Nephron (organoid): ENCODE measurements around the gene NME8.
"Not testable (repeated sequence)": the region's sequence is repeated elsewhere in the genome, so short reads cannot be mapped to it uniquely, and the experiment has no call there.

Experiments used
- H3K27ac Mint-ChIP-seq, 3 experiments: 2 replicates each; pipeline ENCODE4 v1.8.0; 2020; ENCODE audit warnings: mixed read lengths in 3 of 3, mild to moderate bottlenecking in 2 of 3, moderate library complexity in 1 of 3
- H3K27me3 Mint-ChIP-seq: 2 replicates; pipeline ENCODE4 v1.8.0; 2021; ENCODE audit warnings: low read depth, mild to moderate bottlenecking, moderate library complexity, mixed read lengths
- H3K36me3 Mint-ChIP-seq: 2 replicates; pipeline ENCODE4 v1.8.0; 2020; ENCODE audit warnings: low read depth, mixed read lengths
- H3K4me1 Mint-ChIP-seq: 2 replicates; pipeline ENCODE4 v1.8.0; 2020; ENCODE audit warnings: mixed read lengths
- H3K4me3 Mint-ChIP-seq, 3 experiments: 2 replicates each; pipeline ENCODE4 v1.8.0; 2020; ENCODE audit warnings: mild to moderate bottlenecking in 3 of 3, mixed read lengths in 3 of 3, moderate library complexity in 2 of 3
- H3K9me3 Mint-ChIP-seq: 2 replicates; pipeline ENCODE4 v1.8.0; 2020; ENCODE audit warnings: mixed read lengths
- TF ChIP-seq, protein P1 (sequence below), 3 experiments: fragments of 200-600 bp; sonication (generic); IDR thresholded peaks; one replicate each; pipeline ENCODE4 v1.5.0; 2021; ENCODE audit warnings: antibody characterized with exemption in 3 of 3; ENCODE audit not compliant: unreplicated experiment in 3 of 3

Gene NME8

GRCh38 chr7:37848297-37848696 is at the start of gene NME8:
Gene NME8, plus strand, starts transcription at chr7:37848597. Its CDS starts 1,670 bp downstream, at chr7:37850267.
- Mint-ChIP-seq H3K4me1 (no peaks in the 10 kb centered on the region), H3K36me3 (peaks cover 3% of the 10 kb centered on the region), H3K27me3 (no peaks in the 10 kb centered on the region), H3K9me3 (peaks cover 8% of the 10 kb centered on the region), H3K4me3 (no peak within 1 kb of the TSS), H3K27ac (no peak within 1 kb of the TSS)
- TF ChIP-seq, protein P1, sequence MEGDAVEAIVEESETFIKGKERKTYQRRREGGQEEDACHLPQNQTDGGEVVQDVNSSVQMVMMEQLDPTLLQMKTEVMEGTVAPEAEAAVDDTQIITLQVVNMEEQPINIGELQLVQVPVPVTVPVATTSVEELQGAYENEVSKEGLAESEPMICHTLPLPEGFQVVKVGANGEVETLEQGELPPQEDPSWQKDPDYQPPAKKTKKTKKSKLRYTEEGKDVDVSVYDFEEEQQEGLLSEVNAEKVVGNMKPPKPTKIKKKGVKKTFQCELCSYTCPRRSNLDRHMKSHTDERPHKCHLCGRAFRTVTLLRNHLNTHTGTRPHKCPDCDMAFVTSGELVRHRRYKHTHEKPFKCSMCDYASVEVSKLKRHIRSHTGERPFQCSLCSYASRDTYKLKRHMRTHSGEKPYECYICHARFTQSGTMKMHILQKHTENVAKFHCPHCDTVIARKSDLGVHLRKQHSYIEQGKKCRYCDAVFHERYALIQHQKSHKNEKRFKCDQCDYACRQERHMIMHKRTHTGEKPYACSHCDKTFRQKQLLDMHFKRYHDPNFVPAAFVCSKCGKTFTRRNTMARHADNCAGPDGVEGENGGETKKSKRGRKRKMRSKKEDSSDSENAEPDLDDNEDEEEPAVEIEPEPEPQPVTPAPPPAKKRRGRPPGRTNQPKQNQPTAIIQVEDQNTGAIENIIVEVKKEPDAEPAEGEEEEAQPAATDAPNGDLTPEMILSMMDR (IDR thresholded peaks at IDR 0.05; ENCODE audit: unreplicated experiment in 3 of 3), result no peak

DNA sequence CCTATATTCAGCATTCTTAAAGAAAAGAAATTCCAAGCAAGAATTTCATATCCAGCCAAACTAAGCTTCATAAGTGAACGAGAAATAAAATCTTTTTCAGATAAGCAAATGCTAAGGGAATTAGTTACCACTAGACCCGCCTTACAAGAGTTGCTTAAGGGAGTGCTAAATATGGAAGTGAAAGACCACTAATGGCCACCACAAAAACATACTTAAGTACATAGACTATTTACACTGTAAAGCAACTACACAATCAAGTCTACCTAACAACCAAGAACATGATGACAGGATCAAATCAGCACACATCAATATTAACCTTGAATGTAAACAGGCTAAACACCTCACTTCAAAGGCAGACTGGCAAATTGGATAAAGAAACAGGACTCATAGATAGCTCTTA is 42.2 kb upstream of the NME8 start:
- Mint-ChIP-seq H3K27me3 (no peaks in the 10 kb centered on the region), H3K36me3 (no peaks in the 10 kb centered on the region), H3K4me1 (no peaks in the 10 kb centered on the region), H3K4me3 (no peak overlapping the region), H3K27ac (no peak overlapping the region), H3K9me3 (peaks cover 26% of the 10 kb centered on the region)
- TF ChIP-seq, protein P1 (IDR thresholded peaks at IDR 0.05; ENCODE audit: unreplicated experiment in 3 of 3), result no peak

DNA sequence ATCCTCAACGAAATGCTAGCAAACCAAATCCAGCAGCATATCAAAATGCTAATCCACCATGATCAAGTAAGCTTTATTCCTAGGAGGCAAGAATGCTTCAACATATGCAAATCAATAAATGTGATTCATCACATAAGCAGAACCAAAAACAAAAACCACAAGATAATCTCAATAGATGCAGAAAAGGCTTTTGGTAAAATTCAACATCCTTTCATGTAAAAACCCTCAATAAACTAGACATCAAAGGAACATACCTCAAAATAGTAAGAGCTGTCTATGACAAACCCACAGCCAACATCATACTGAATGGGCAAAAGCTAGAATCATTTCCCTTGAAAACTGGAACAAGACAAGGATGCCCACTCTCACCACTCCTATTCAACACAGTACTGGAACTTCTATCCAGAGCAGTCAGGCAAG is 36.2 kb upstream of the NME8 start:
- H3K9me3 Mint-ChIP-seq, result peaks cover 23% of the 10 kb centered on the region
- H3K27ac Mint-ChIP-seq, H3K4me3 Mint-ChIP-seq, H3K36me3 Mint-ChIP-seq, H3K4me1 Mint-ChIP-seq, H3K27me3 Mint-ChIP-seq: not testable (repeated sequence)

DNA sequence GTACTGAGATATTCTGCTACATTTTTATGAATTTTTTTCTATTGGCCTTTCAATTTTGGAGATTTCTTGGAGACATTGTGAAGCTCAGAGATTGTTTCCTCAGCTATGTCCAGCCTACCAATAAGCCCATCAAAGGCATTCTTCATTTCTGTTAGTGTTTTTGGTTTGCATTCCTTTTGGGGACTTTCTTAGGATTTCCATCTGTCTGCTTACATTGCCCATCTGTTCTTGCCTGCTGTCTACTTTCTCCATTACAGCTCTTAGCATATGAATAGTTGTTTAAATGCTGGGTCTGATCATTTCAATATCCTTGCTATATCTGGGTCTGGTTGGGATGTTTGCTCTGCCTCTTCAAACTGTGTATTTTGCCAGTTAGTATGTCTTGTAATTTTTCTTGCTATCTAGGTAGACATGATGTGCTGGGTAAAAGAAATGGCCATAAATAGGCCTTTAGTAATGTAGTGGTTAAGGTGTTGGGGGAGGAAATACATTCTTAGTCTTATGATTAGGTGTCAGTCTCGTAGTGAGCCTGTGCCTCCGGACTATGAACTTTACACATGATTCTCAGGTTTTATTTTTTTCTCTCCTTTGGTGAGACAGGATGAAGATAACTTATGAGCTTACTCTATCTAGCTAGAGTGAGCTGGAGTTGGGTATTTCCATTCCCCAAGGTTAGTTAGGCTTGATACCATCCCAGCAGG is 32.6 kb upstream of the NME8 start:
- peaks cover 31% of the 10 kb centered on the region for H3K9me3 Mint-ChIP-seq
- H3K27me3 Mint-ChIP-seq, result peaks cover 5% of the 10 kb centered on the region
- no peak overlapping the region for H3K4me3 Mint-ChIP-seq
- no peaks in the 10 kb centered on the region for H3K36me3 Mint-ChIP-seq
- H3K4me1 Mint-ChIP-seq, result peaks cover 11% of the 10 kb centered on the region
- TF ChIP-seq, protein P1 (IDR thresholded peaks at IDR 0.05; ENCODE audit: unreplicated experiment in 3 of 3), result no peak
- H3K27ac Mint-ChIP-seq, result no peak overlapping the region

DNA sequence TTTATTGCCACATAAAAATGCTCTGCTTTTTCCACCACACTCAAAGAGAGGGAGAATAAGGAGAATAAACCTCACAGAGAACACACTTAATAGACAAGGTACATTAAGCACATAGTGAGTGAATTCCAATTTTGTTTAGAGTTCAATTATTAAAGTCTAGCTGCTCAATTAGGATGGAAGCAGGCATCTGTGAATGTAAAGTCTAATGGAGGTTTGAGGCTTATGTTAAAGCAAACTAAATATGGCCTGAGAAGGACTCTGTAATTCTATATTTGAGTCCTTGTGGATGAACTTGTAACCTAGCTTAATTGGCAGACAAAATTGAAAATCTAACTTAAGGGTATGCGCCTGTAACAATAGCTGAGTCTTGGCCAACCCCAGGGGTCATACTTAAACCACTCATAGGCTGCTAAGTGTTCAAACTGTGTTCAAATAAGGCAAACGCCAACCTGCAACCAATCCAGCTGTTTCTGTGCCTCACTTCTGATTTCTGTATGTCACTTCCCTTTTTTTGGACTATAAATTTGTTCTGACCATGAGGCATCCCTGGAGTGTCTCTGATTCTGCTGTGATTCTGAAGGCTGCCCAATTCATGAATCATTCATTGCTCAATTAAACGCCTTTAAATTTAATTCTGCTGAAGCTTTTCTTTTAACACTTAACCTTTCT is 31.3 kb upstream of the NME8 start:
- H3K4me1 Mint-ChIP-seq, result peaks cover 11% of the 10 kb centered on the region
- peaks cover 3% of the 10 kb centered on the region for H3K27me3 Mint-ChIP-seq

GRCh38 chr7:37817591-37817960 is 30.8 kb upstream of the NME8 start:
- Mint-ChIP-seq H3K27ac (no peak overlapping the region), H3K9me3 (peaks cover 26% of the 10 kb centered on the region), H3K36me3 (no peaks in the 10 kb centered on the region), H3K4me3 (no peak overlapping the region), H3K4me1 (peaks cover 11% of the 10 kb centered on the region), H3K27me3 (no peaks in the 10 kb centered on the region)
- TF ChIP-seq, protein P1 (IDR thresholded peaks at IDR 0.05; ENCODE audit: unreplicated experiment in 3 of 3), result no peak

More for the DNA sequence above, 31.3 kb upstream of the NME8 start:
- Mint-ChIP-seq H3K9me3 (peaks cover 25% of the 10 kb centered on the region), H3K36me3 (no peaks in the 10 kb centered on the region), H3K27ac (peak overlapping the region in 1 of 3 experiments; percentile 34), H3K4me3 (no peak overlapping the region)
- TF ChIP-seq, protein P1 (IDR thresholded peaks at IDR 0.05; ENCODE audit: unreplicated experiment in 3 of 3), result no peak
